NB4 (cell line): ENCODE measurements around the gene KLHDC8B.

ENCODE experiments used
- POLR2A ChIP-seq: IDR thresholded peaks from 2 replicates; pipeline ENCODE4 v1.6.1; 2011; ENCODE audit warnings: mild to moderate bottlenecking; ENCODE audit not compliant: insufficient read length; ENCODE audit errors: extremely low read depth
- TF ChIP-seq, protein P1 (sequence below): IDR thresholded peaks from one replicate; pipeline ENCODE4 v1.5.1; 2012; ENCODE audit warnings: low read depth, low read length

DNA sequence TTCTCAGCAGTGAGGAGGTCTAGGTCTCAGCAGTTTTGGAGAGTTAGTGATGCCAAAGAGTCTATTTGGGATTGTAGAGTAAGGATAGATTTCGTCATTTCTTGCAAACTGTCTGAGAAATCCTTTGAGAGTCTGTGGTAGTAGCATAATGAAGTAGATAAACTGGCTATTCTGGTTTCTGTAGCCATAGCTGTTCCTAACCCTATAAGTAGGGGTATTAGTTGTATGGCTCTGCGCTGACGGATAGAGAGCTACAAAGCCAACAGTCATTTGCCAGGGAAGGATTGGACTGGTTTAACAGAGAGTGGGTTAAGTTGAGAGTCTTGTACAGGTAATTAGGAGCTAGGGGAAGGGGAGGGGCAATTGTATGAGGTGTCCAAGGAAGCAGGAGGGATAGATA lies 50.6 kb downstream of the KLHDC8B start:
- no peak for TF ChIP-seq POLR2A
- TF ChIP-seq, protein P1, sequence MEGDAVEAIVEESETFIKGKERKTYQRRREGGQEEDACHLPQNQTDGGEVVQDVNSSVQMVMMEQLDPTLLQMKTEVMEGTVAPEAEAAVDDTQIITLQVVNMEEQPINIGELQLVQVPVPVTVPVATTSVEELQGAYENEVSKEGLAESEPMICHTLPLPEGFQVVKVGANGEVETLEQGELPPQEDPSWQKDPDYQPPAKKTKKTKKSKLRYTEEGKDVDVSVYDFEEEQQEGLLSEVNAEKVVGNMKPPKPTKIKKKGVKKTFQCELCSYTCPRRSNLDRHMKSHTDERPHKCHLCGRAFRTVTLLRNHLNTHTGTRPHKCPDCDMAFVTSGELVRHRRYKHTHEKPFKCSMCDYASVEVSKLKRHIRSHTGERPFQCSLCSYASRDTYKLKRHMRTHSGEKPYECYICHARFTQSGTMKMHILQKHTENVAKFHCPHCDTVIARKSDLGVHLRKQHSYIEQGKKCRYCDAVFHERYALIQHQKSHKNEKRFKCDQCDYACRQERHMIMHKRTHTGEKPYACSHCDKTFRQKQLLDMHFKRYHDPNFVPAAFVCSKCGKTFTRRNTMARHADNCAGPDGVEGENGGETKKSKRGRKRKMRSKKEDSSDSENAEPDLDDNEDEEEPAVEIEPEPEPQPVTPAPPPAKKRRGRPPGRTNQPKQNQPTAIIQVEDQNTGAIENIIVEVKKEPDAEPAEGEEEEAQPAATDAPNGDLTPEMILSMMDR, result no peak
